Measurements from ENCODE around the gene VAT1L.

VAT1L gene

DNA sequence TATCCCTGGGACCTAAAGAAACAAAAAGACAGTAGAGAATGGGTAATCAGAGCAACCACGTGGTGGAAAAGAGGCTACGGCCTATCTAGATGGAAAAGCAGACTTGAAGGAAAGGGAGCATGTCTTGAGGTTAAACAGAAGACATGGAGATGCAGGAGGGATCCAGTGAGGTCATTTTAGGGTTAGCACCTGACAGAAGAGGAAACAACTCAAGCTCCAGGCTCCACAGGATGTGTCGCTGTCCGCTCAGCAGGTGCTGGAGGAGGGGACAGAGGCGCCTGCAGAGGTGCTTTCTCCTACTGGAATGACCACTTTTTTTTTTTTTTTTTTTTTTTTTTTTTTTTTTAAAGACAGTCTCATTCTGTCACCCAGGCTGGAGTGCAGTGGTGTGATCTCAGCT lies 186.5 kb downstream of the VAT1L start:
- TF ChIP-seq, protein P1, sequence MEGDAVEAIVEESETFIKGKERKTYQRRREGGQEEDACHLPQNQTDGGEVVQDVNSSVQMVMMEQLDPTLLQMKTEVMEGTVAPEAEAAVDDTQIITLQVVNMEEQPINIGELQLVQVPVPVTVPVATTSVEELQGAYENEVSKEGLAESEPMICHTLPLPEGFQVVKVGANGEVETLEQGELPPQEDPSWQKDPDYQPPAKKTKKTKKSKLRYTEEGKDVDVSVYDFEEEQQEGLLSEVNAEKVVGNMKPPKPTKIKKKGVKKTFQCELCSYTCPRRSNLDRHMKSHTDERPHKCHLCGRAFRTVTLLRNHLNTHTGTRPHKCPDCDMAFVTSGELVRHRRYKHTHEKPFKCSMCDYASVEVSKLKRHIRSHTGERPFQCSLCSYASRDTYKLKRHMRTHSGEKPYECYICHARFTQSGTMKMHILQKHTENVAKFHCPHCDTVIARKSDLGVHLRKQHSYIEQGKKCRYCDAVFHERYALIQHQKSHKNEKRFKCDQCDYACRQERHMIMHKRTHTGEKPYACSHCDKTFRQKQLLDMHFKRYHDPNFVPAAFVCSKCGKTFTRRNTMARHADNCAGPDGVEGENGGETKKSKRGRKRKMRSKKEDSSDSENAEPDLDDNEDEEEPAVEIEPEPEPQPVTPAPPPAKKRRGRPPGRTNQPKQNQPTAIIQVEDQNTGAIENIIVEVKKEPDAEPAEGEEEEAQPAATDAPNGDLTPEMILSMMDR (IDR thresholded peaks at IDR 0.05) = no peak

DNA sequence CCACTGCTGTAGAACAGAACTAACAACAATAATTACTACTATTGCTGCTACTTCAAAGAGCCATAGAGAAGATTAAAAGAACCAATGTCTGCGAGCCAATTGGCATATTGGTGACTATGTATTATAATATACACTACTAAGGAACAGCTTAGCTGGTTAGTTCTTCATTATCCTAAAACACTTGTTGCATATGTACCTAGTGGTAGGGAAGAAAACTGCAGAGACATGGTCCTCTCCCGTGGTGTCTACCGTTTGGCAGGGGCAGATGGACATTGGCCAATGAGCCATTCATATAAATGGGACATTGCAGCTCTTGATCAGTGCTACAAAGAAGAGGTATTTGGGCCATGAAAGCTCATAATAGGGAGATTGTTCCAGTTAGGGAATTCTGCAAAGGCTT lies 187.6 kb downstream of the VAT1L start:
- TF ChIP-seq, protein P1 (IDR thresholded peaks at IDR 0.05) = no peak

DNA sequence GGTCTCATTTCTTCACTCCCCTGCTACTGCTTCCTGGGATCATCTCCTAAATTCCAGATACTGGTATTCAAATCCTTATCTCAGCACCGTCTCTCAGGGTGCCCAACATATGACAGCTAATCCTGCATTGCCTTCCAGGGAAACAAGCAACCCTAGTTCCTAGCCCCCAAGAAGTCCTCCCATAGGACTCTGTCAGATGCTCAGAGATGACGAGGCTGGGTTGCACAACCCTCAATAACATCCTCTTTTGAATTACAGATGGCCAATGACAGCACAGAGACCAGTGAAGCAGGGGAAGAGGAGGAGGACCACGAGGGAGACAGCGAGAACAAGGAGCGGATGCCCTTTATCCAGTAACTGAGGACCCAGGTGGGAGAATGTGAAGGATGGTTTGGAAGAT lies 189.0 kb downstream of the VAT1L start:
- TF ChIP-seq, protein P1 (IDR thresholded peaks at IDR 0.05) = no peak

DNA sequence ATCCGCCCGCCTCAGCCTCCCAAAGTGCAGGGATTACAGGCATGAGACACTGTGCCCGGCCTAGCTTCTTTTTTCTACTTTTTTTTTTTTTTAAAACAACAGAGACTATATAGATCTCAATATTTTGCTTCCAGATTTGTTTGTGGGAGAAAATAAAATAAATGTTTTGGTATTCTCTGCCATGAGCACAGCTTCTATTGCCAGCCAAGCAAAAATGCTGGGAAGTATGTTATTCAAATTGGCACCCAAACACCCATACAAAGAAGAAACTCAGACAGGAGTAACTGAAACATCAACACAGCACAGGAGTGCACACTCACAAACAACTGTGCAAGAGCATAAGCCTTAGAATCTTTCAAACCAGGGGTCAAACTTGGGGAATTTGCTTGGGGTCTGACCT lies 196.7 kb downstream of the VAT1L start:
- TF ChIP-seq, protein P1 (IDR thresholded peaks at IDR 0.05) = no peak

DNA sequence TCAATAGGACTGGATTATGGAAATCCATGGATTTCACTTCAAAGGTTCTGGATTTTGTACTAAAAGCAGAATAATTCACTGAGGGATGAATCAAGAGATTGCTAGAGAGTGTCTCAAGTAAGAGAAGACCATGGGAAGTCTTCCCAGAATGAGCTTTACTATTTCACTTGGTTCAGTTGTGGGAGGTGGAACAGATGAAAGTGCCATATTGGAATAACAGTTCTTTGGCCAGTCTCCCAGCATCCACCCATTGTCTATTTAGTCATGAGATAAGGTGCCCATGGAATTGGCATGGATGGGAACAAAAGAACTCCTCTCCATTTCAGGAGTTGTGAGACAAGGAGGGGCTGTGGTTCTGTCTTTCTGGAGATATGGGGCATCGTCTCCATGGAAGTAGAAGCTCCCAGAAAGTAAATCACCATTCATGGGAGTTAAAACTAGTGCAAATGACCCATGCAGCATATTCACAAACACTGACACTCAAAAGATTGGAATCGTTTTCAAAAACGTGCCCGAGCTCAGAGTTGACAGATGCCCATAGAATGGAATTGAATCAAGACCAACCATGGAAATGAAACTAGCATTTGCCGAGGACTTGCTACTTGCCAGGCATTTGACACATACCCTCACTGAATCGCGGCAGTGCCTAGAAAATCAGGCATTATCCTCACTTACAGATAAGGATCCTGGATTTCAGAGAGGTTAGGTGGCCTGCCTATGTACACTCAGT lies 197.8 kb downstream of the VAT1L start:
- TF ChIP-seq, protein P1 (IDR thresholded peaks at IDR 0.05) = no peak

DNA sequence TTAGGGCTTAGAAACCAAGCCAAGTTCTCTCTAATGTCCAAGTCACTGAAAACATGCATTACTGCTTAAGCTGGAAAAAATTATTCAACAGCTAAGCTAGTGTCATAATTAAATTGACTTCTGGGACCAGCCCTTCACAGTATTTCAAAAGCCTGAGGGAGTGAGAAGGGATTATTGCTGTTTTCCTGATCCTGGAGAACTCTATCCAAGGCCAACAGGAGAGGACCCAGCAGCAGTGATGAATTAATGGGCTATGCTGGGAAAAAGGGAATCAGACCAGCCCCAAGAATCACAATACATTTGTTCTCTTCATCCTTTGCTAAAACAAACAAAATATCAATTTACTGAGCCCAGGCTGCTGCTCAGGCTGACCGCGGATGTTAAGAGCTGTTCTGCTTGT lies 199.4 kb downstream of the VAT1L start:
- TF ChIP-seq, protein P1 (IDR thresholded peaks at IDR 0.05) = no peak

DNA sequence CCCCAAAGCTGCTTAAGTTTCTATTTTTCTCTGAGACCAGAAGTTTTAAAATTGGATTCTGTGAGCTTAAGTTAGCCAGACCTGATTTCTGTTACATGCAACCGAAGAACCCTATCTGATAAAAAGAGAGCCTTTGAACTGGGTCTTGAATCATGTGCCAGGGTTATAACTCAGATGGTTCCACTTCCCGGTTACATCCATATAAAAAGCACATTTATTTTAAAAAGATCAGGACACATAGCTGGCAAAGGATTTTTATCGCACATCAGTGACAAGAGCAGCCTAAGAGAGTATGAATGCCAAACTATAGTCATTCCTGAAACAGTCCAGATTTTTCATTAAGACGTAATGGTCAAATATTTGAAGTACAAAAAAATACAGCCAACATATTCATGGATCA lies 201.5 kb downstream of the VAT1L start:
- TF ChIP-seq, protein P1 (IDR thresholded peaks at IDR 0.05) = no peak

DNA sequence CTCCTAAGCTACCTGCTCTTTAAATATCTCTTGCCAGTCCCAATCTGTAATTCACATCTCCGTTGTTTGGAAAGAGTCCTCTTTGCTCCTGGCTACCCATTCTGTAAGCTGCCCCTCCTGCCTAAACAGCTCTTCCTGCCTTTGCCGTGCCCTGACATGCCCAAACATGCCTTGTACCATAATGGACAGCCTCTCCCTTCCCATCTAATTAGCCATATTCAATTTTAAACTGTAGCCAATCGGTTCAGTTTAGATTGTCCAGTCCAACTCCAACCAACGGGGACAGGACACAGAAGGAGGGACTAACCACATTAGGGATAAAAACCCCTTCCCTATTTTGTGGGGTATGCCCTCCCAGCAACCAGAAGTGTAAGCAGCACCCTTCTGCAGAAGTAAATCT lies 203.3 kb downstream of the VAT1L start:
- TF ChIP-seq, protein P1 (IDR thresholded peaks at IDR 0.05) = no peak
